ENCODE measurements around the gene COL15A1.

Gene COL15A1

DNA sequence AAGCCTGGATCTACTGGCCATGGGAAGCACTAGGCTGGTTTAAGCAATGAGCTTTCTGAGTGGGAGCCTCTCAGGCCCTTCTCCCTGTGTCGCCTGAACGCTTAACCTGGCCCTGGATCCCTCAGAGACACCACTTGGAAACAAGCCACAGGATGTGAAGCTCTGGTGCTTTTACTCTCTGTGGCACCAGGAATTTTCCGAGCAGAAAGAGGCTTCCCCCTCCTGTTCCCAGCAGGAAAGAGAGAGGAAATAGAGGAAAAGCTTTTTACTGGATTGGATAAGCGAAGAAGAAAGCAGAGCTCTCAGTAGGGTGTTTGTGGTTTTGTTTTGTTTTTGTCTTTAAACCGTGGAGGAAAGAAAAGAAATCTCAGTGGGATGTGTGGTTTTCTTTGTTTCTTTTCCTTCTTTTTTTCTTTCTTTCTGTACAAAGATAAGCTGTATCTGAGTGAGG is 34.5 kb downstream of the COL15A1 start:
- H3K4me1 ChIP-seq (ENCODE audit: control insufficient read depth, insufficient read depth, low read length), result peaks cover 38% of the 10 kb centered on the region
- H3K27ac ChIP-seq (ENCODE audit: low read depth, low read length), result peak overlapping the region; percentile 50
- no peaks in the 10 kb centered on the region for H3K36me3 ChIP-seq (ENCODE audit: control insufficient read depth, insufficient read depth, low read length)
- H3K4me3 ChIP-seq (ENCODE audit: low read length), result no peak overlapping the region
- H3K27me3 ChIP-seq (ENCODE audit: control insufficient read depth, insufficient read depth, low read length), result peaks cover 5% of the 10 kb centered on the region
- no peak overlapping the region for H3K9ac ChIP-seq (ENCODE audit: low read length)

DNA sequence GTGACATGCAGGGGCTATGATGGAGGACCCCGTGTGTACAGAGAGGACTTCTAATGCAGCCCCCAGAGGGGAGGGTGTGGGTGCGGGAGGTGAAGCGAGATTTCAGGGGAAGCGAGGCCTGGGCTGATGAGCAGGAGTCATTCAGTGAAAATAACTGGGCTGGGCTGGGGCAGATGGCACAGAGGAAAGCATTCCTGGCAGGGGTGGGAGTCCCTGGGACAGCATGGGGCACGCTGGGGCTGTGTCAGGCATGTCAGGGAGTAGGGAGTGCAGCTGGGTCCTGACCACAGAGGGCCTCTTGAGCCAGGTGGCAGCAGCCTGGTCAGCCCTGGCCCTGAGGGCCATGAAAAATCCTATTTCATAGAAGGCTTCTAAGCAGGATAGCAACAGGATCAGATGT is 36.6 kb downstream of the COL15A1 start:
- Histone ChIP-seq H3K4me3 (ENCODE audit: low read length) (no peak overlapping the region), H3K9ac (ENCODE audit: low read length) (no peak overlapping the region), H3K4me1 (ENCODE audit: control insufficient read depth, insufficient read depth, low read length) (peaks cover 19% of the 10 kb centered on the region), H3K27ac (ENCODE audit: low read depth, low read length) (no peak overlapping the region), H3K27me3 (ENCODE audit: control insufficient read depth, insufficient read depth, low read length) (no peaks in the 10 kb centered on the region), H3K36me3 (ENCODE audit: control insufficient read depth, insufficient read depth, low read length) (no peaks in the 10 kb centered on the region)

DNA sequence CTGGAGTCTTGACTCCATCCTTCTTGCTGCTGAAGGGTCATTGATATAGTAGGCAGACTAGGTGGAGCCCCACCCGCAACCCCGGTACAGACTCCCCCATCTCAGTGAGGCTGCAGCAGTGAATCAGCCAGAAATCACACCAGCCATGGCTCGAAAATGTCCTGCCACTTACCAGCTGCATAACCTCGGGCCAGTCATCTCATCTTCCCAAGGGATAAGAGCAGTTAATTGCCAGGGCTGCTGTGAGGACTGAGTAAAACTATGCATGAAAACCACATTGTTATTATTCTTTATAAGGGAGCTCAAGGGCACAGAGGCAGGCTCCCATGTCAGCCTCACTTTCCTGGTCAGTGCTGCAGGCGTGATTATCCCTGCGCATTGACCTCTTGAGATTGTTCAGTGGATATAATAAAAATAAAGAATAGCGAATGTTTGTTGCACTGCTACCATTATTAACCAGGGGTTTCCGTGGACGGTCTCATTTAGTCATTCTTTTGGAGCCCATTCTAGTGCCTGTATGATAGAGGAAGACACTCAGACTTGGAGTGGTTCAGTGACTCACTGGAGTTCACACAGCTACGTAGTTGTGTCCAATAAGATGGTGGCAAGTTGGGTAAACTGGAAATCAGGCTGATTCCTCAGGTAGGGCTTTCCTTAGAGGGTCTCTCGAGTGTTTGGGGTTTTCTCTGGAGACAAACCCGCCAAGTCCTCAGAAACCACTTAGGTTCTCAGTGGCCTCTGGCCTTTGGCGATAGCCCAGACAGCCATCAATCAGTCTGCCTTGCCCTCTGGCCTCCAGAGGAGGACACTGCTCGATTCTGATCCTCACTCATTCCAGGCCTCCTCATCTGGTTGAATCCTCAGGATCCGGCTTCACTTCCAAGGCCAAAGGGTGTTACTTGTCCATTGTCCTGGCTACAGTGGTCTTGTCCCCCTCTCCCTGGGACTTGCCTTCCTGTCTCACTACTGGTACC is 39.9 kb downstream of the COL15A1 start:
- Histone ChIP-seq H3K27me3 (ENCODE audit: control insufficient read depth, insufficient read depth, low read length) (no peaks in the 10 kb centered on the region), H3K9ac (ENCODE audit: low read length) (no peak overlapping the region), H3K4me3 (ENCODE audit: low read length) (no peak overlapping the region), H3K36me3 (ENCODE audit: control insufficient read depth, insufficient read depth, low read length) (no peaks in the 10 kb centered on the region), H3K4me1 (ENCODE audit: control insufficient read depth, insufficient read depth, low read length) (peaks cover 23% of the 10 kb centered on the region), H3K27ac (ENCODE audit: low read depth, low read length) (no peak overlapping the region)

DNA sequence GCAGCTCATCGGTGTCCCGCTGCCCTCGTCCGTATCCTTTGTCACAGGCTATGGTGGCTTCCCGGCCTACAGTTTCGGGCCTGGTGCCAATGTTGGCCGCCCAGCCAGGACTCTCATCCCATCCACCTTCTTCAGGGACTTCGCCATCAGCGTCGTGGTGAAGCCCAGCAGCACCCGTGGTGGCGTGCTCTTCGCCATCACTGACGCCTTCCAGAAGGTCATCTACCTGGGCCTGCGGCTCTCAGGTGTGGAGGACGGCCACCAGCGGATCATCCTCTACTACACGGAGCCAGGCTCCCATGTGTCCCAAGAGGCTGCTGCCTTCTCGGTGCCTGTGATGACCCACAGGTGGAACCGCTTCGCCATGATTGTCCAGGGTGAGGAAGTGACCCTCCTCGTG is 41.9 kb downstream of the COL15A1 start:
- Histone ChIP-seq H3K9ac (ENCODE audit: low read length) (no peak overlapping the region), H3K36me3 (ENCODE audit: control insufficient read depth, insufficient read depth, low read length) (peaks cover 6% of the 10 kb centered on the region), H3K4me1 (ENCODE audit: control insufficient read depth, insufficient read depth, low read length) (peaks cover 30% of the 10 kb centered on the region), H3K4me3 (ENCODE audit: low read length) (no peak overlapping the region), H3K27me3 (ENCODE audit: control insufficient read depth, insufficient read depth, low read length) (no peaks in the 10 kb centered on the region), H3K27ac (ENCODE audit: low read depth, low read length) (no peak overlapping the region)

DNA sequence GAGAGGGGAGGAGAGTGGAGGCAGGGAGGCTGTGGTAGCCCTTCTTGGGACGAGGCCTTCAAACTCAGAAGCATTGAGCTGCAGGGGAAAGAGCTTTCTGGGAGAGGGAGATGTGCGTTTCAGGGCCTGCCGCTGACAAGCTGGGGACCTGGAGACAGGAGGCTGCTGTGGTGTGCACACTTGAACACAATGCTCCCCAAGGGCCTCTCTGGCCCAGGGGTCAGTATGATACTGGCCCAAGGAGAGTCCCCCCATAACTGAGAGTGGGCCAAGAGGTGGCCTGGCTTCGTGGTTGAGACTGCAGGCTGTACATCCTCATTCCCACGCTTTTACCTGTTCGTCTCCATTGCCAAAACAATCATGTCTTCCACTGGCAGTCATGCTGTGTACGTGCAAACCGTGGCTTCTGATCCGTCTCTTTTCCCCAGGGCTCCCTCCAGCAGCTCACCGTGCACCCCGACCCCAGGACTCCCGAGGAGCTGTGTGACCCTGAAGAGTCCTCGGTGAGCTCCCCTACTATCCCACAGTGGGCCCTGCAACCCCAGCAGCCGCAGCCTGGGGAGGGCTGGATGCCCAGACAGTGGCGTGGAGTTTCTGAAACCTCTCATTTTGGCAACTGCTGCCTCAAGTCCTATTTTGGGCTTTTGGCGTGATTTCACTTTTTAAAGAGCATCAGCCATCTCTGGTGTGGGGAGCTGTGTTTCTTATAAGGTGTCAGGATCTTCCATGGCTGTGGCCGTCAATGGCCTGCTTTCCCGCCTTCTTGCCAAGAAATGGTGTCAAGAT is 43.4 kb downstream of the COL15A1 start:
- peak overlapping the region; percentile 71 for H3K27ac ChIP-seq (ENCODE audit: low read depth, low read length)

GRCh38 chr9:98989036-98990000 is 45.6 kb downstream of the COL15A1 start:
- H3K4me3 ChIP-seq (ENCODE audit: low read length), result no peak overlapping the region
- peak overlapping the region; percentile 13 for H3K9ac ChIP-seq (ENCODE audit: low read length)
- peaks cover 6% of the 10 kb centered on the region for H3K36me3 ChIP-seq (ENCODE audit: control insufficient read depth, insufficient read depth, low read length)
- H3K27ac ChIP-seq (ENCODE audit: low read depth, low read length), result peak overlapping the region; percentile 64
- peaks cover 38% of the 10 kb centered on the region for H3K4me1 ChIP-seq (ENCODE audit: control insufficient read depth, insufficient read depth, low read length)
- H3K27me3 ChIP-seq (ENCODE audit: control insufficient read depth, insufficient read depth, low read length), result no peaks in the 10 kb centered on the region

More for the DNA sequence above, 43.4 kb downstream of the COL15A1 start:
- Histone ChIP-seq H3K27me3 (ENCODE audit: control insufficient read depth, insufficient read depth, low read length) (no peaks in the 10 kb centered on the region), H3K36me3 (ENCODE audit: control insufficient read depth, insufficient read depth, low read length) (peaks cover 6% of the 10 kb centered on the region), H3K4me3 (ENCODE audit: low read length) (no peak overlapping the region), H3K9ac (ENCODE audit: low read length) (no peak overlapping the region), H3K4me1 (ENCODE audit: control insufficient read depth, insufficient read depth, low read length) (peaks cover 30% of the 10 kb centered on the region)

GRCh38 chr9:98990181-98990870 is 46.6 kb downstream of the COL15A1 start:
- H3K27me3 ChIP-seq (ENCODE audit: control insufficient read depth, insufficient read depth, low read length), result no peaks in the 10 kb centered on the region
- no peak overlapping the region for H3K4me3 ChIP-seq (ENCODE audit: low read length)
- peak overlapping the region; percentile 64 for H3K27ac ChIP-seq (ENCODE audit: low read depth, low read length)
- peaks cover 47% of the 10 kb centered on the region for H3K4me1 ChIP-seq (ENCODE audit: control insufficient read depth, insufficient read depth, low read length)
- H3K9ac ChIP-seq (ENCODE audit: low read length), result no peak overlapping the region
- peaks cover 6% of the 10 kb centered on the region for H3K36me3 ChIP-seq (ENCODE audit: control insufficient read depth, insufficient read depth, low read length)

GRCh38 chr9:98992107-98992884 is 48.6 kb downstream of the COL15A1 start:
- no peaks in the 10 kb centered on the region for H3K27me3 ChIP-seq (ENCODE audit: control insufficient read depth, insufficient read depth, low read length)
- peaks cover 53% of the 10 kb centered on the region for H3K4me1 ChIP-seq (ENCODE audit: control insufficient read depth, insufficient read depth, low read length)
- H3K4me3 ChIP-seq (ENCODE audit: low read length), result no peak overlapping the region
- H3K27ac ChIP-seq (ENCODE audit: low read depth, low read length), result no peak overlapping the region
- H3K9ac ChIP-seq (ENCODE audit: low read length), result no peak overlapping the region
- H3K36me3 ChIP-seq (ENCODE audit: control insufficient read depth, insufficient read depth, low read length), result peaks cover 6% of the 10 kb centered on the region

DNA sequence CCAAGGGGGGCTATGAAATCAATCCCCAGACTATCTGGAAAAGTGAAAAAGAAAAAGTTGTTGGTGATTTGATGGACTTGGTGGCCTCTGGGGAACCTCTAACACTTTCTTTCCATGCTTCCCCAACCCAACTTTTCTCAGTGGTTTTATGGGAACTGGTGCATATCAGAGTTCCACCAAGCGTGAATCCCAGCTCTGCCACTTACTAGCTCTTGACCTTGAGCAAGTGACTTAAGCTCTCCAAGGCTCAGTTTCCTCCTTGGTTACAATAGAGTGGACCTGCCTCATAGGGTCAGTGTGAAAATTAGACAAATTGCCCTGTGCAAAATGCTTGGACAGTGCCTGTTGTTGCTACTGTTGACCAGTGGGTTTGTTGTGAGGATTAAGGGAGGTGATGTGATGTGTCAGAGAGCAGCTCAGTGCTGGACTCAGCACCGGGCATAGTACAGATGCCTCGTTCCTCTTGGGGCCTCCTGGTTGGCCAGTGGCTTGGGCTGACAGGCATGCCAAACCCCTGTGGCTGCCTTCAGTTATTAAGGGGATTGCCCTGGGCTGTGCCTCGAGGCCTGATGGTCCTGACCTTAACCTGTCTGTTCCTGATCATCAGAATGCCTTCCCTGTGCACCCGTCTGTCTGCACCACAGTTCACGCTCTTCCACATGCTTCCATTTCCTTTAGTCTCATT is 49.3 kb downstream of the COL15A1 start:
- H3K27me3 ChIP-seq (ENCODE audit: control insufficient read depth, insufficient read depth, low read length), result no peaks in the 10 kb centered on the region
- H3K27ac ChIP-seq (ENCODE audit: low read depth, low read length), result peak overlapping the region; percentile 14
- no peak overlapping the region for H3K4me3 ChIP-seq (ENCODE audit: low read length)
- H3K9ac ChIP-seq (ENCODE audit: low read length), result no peak overlapping the region
- H3K36me3 ChIP-seq (ENCODE audit: control insufficient read depth, insufficient read depth, low read length), result peaks cover 6% of the 10 kb centered on the region
- H3K4me1 ChIP-seq (ENCODE audit: control insufficient read depth, insufficient read depth, low read length), result peaks cover 51% of the 10 kb centered on the region

- Histone ChIP-seq H3K27me3 (ENCODE audit: control insufficient read depth, insufficient read depth, low read length) (no peaks in the 10 kb centered on the region), H3K27ac (ENCODE audit: low read depth, low read length) (peak overlapping the region; percentile 33), H3K4me1 (ENCODE audit: control insufficient read depth, insufficient read depth, low read length) (peaks cover 52% of the 10 kb centered on the region), H3K36me3 (ENCODE audit: control insufficient read depth, insufficient read depth, low read length) (peaks cover 6% of the 10 kb centered on the region), H3K4me3 (ENCODE audit: low read length) (no peak overlapping the region), H3K9ac (ENCODE audit: low read length) (no peak overlapping the region)
Observed at GRCh38 chr9:98993570-98993945, 49.9 kb downstream of the COL15A1 start.

Measured in rectal smooth muscle tissue (tissue), 1 donor.